B cell (primary cell): ENCODE data around the gene SLC17A8.

ENCODE experiments used
- EZH2 ChIP-seq: IDR thresholded peaks from 2 replicates; pipeline ENCODE4 v1.6.1; 2012; ENCODE audit warnings: borderline replicate concordance, low read depth, mild to moderate bottlenecking, moderate library complexity, low read length; ENCODE audit not compliant: insufficient read depth, poor library complexity, severe bottlenecking
- TF ChIP-seq, protein P1 (sequence below): fragments of 200-600 bp; IDR thresholded peaks from one replicate; pipeline ENCODE4 v1.8.0; 2022; ENCODE audit warnings: antibody characterized with exemption, mild to moderate bottlenecking

DNA sequence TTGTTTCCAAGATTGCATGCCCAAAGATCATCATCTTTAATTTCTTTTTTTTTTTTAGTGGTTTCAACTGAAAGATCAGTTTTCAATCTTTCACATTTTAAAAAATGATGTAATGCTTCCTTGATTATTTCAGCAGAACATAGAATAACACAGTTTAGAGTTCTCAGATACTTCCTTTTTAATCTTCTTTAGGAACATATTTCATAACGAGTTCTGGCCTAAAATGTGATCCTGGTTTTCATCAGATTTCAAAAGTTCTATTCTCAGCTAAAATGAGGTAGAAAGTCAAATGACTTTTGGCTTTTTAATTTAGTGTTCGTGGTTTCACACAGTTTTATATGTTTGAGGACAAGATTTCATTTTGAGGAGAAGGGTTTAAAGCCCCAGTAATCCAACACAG lies 76.8 kb downstream of the SLC17A8 start:
- TF ChIP-seq, protein P1, sequence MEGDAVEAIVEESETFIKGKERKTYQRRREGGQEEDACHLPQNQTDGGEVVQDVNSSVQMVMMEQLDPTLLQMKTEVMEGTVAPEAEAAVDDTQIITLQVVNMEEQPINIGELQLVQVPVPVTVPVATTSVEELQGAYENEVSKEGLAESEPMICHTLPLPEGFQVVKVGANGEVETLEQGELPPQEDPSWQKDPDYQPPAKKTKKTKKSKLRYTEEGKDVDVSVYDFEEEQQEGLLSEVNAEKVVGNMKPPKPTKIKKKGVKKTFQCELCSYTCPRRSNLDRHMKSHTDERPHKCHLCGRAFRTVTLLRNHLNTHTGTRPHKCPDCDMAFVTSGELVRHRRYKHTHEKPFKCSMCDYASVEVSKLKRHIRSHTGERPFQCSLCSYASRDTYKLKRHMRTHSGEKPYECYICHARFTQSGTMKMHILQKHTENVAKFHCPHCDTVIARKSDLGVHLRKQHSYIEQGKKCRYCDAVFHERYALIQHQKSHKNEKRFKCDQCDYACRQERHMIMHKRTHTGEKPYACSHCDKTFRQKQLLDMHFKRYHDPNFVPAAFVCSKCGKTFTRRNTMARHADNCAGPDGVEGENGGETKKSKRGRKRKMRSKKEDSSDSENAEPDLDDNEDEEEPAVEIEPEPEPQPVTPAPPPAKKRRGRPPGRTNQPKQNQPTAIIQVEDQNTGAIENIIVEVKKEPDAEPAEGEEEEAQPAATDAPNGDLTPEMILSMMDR: no peak
- no peak for TF ChIP-seq EZH2
